GM21619 (cell line): ENCODE results near the gene FAM24A.
"Not testable (repeated sequence)": the region's sequence is repeated elsewhere in the genome, so short reads cannot be mapped to it uniquely, and the experiment has no call there.

Source experiments
- ATAC-seq: cut with Tn5 transposase; IDR thresholded peaks from one replicate; pipeline ENCODE4 v1.9.1; 2021; ENCODE audit not compliant: unreplicated experiment

Gene FAM24A, protein sequence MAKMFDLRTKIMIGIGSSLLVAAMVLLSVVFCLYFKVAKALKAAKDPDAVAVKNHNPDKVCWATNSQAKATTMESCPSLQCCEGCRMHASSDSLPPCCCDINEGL

GRCh38 chr10:122910310-122910709 is at the start of gene FAM24A:
TSS of gene FAM24A (plus strand) at chr10:122910610. CDS start at chr10:122911635, 1,025 bp downstream.
- ATAC-seq: no peak

- no peak for ATAC-seq
Measured at GRCh38 chr10:122861711-122862161, 48.7 kb upstream of the FAM24A start.

- no peak for ATAC-seq
Measured at GRCh38 chr10:122863216-122864193, 46.9 kb upstream of the FAM24A start.

- no peak for ATAC-seq
Measured at GRCh38 chr10:122864194-122864592, 46.2 kb upstream of the FAM24A start.

DNA sequence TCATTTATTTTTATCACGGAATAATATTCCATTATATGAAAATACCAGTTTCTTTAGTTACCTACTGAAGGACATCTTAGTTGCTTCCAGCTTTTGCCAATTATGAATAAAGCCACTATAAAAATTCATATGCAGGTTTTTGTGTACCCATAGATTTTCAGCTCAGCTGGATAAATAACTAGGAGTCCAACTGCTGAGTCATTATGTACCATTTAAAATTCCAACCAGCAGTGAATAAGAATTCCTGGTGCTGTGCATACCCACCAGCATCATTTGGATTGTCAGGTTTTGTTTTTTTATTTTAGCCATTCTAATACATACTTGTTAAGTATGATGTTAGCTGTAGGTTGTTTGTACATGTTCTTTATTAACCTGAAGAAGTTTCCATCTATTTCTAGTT is 45.5 kb upstream of the FAM24A start:
- no peak for ATAC-seq

GRCh38 chr10:122866757-122867482 is 43.5 kb upstream of the FAM24A start:
- ATAC-seq: not testable (repeated sequence)

GRCh38 chr10:122868768-122869167 is 41.6 kb upstream of the FAM24A start:
- ATAC-seq: not testable (repeated sequence)

DNA sequence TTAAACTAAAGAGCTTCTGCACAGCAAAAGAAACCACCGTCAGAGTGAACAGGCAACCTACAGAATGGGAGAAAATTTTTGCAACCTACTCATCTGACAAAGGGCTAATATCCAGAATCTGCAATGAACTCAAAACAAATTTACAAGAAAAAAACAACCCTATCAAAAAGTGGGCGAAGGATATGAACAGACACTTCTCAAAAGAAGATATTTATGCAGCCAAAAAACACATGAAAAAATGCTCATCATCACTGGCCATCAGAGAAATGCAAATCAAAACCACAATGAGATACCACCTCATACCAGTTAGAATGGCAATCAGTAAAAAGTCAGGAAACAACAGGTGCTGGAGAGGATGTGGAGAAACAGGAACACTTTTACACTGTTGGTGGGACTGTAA is 38.5 kb upstream of the FAM24A start:
- ATAC-seq: not testable (repeated sequence)

DNA sequence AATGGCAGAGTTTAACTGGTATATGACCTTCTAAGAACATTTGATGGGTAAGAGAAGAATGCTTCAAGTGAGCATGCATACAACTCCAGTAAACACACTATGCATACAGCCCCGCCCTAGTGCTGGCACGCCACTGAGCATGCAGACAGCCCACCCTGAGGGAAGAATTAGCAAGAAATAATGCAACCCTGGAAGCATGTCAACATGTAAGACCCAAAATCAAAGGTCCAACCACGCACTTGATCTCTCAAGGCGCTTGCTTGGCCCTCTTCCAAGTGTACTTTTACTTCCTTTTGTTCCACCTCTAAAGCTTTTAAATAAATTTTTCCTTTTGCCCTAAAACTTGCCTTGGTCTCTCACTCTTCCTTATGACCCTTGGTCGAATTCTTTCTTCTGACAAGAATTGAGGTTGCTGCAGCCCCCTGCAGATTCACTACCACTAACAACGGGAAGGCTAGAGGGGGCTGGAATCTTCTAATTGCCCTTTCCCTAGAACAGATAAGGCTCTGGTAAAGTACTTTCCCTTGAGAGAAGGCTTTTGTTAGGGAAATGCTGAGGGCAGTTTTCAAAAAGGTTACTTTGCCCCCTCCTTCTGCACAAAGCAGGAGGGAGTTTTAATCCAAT is 34.5 kb upstream of the FAM24A start:
- ATAC-seq: no peak

DNA sequence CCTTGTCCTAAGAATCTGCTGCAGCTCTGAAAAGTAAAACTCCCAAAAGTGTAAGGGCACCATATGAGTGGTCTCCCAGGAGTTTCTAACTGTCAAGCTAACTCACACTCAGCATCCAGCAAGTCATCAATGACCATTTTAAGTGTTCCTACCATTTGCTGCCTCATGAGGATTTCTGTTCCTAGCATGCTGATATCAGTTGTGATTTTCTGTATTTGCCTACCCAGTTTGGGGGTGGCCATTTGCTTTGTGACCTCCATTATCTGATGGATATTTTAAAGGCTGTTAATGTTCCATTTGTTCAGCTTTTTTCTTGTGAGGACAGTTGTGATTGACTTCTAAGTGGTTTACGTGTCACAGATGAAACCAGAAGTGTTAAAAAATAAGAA is 33.9 kb upstream of the FAM24A start:
- no peak for ATAC-seq

- no peak for ATAC-seq
Measured at GRCh38 chr10:122877264-122877663, 33.1 kb upstream of the FAM24A start.

- ATAC-seq: peak; percentile 12
Measured at GRCh38 chr10:122878799-122879338, 31.5 kb upstream of the FAM24A start.

- peak; percentile 74 for ATAC-seq
Measured at GRCh38 chr10:122879339-122880273, 30.8 kb upstream of the FAM24A start, which contains the start of gene FAM24B. TSS of gene FAM24B (minus strand) at chr10:122879581. CDS start at chr10:122850515, 29,066 bp downstream.

DNA sequence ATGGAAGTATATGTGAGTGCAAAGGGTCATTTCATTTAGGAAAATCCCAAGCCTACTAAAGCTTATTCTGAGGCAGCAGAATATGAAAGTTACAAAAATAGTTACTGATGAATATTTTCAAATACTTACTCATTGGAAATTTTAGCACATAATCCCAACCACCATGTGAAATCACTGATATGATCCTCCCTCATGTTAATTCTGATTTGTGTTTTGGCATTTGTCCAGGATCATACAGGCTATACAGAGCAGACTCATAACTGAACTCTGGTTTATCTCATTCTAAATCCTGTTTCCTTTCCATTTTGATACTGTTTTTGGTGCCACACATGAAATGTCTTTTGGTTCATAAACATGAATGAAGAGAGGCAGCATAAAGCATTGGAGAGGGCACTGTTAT is 27.6 kb upstream of the FAM24A start:
- ATAC-seq: no peak

DNA sequence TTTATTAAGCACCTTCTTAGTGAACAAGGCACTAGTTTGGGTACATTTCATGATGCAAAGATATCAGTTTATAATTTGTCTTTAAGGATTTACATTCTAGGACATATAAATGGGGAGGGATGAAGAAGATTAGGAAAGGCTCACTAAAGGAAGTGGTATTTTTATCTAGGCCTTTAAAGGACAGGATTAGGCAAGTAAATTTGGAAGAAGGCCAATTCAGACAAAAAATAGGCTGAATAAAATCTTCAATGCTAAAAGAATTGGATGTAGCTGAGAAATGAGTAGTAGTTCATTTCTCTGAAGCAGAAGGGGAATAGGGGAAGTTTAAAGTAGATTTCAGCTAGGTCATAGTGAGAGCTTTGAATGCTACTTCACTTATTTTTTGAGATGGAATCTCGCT is 26.2 kb upstream of the FAM24A start:
- ATAC-seq: no peak

- ATAC-seq: no peak
Measured at GRCh38 chr10:122894261-122894944, 16.0 kb upstream of the FAM24A start.

- not testable (repeated sequence) for ATAC-seq
Measured at GRCh38 chr10:122903861-122904260, 6.5 kb upstream of the FAM24A start.

DNA sequence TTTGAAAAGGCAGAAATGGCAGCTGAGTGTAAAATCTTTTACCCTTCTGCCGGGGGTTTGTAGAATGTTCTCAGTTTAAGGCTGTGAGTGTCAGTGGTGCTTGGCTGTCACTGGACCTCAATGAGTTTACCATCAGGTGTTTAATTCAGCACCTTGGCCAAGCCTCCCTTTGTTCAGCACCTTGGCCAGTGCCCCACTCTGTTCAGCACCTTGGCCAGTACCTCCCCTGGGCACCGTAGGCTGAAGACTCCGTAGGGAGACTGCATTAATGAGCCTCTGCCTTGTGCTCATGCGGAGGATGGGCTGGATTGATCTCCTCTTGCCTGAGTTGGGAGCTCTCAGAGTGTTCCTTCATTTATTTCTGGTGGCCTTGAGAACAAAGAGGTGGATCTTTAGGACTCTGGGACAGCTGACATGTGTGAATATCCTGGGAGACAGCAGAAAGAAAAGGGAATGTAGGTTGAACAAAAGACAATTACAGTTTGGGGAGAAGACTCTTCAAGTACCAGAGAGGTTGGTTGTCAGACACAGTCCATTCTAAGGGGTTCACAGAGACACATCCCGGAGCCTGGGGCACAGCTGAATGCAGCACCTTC is 1.6 kb downstream of the FAM24A start:
- ATAC-seq: peak; percentile 56

GRCh38 chr10:122915700-122916099 is 5.3 kb downstream of the FAM24A start:
- ATAC-seq: no peak
